Caco-2 (cell line): ENCODE data around the gene GON7. TPM values are rescaled to one million over a fixed set of nuclear protein-coding genes. Genes with fewer than 3 reads are reported as not detected.

Experiments used
- Bru-seq: library from RNA; stranded (reverse); fragments of 400-500 nt; gene quantifications from one replicate; lab custom pipeline; 2021; lab: Mats Ljungman, UMichigan
- BruChase-seq, 2 experiments: library from RNA; stranded (reverse); fragments of 400-500 nt; gene quantifications; one replicate each; lab custom pipeline; 2021; lab: Mats Ljungman, UMichigan
- BruUV-seq: library from RNA; stranded (reverse); fragments of 400-500 nt; replicated peaks from 2 replicates; lab custom pipeline; 2021; lab: Mats Ljungman, UMichigan
- CTCF ChIA-PET: fragments of 300-600 bp; sonication (Branson Sonifier 250); formaldehyde crosslinking; loops from one replicate; lab custom pipeline; 2022; ENCODE audit warnings: antibody characterized with exemption; lab: Charles Lee
- POLR2A ChIA-PET: fragments of 300-600 bp; sonication (Branson Sonifier 250); formaldehyde crosslinking; loops from one replicate; lab custom pipeline; 2022; ENCODE audit warnings: antibody characterized with exemption; lab: Charles Lee
- DNase-seq, 2 experiments: peaks; one replicate each; pipeline versions ENCODE4 v3.0.0 to v3.0.0-alpha.2; 2020 to 2022
- H3K27me3 ChIP-seq: replicated peaks from 2 replicates; pipeline ENCODE4 v1.6.0; 2011; ENCODE audit warnings: low read length; ENCODE audit not compliant: control insufficient read depth, insufficient read depth
- H3K36me3 ChIP-seq: 2 replicates; pipeline ENCODE4 v1.5.1; 2011; ENCODE audit warnings: low read length; ENCODE audit not compliant: control insufficient read depth, insufficient read depth
- H3K4me1 ChIP-seq: fragments of 250-450 bp; sonication (Bioruptor Pico); 2 replicates; pipeline ENCODE4 v1.5.1; 2020; ENCODE audit warnings: mild to moderate bottlenecking
- H3K4me3 ChIP-seq: 2 replicates; pipeline ENCODE4 v1.5.1; 2011; ENCODE audit warnings: low read depth, mild to moderate bottlenecking, control low read depth, low read length
- H3K9me3 ChIP-seq: fragments of 250-450 bp; sonication (Bioruptor Pico); 2 replicates; pipeline ENCODE4 v1.5.1; 2020; ENCODE audit warnings: mild to moderate bottlenecking, moderate library complexity
- H3K27ac Mint-ChIP-seq: one replicate; pipeline ENCODE4 v1.8.0; 2022; ENCODE audit warnings: mixed read lengths; ENCODE audit not compliant: unreplicated experiment
- H3K27me3 Mint-ChIP-seq: one replicate; pipeline ENCODE4 v1.8.0; 2022; ENCODE audit warnings: mixed read lengths; ENCODE audit not compliant: insufficient read depth, unreplicated experiment
- H3K36me3 Mint-ChIP-seq: one replicate; pipeline ENCODE4 v1.8.0; 2022; ENCODE audit warnings: mild to moderate bottlenecking, mixed read lengths; ENCODE audit not compliant: insufficient read depth, unreplicated experiment
- H3K4me1 Mint-ChIP-seq: one replicate; pipeline ENCODE4 v1.8.0; 2022; ENCODE audit warnings: low read depth, mixed read lengths; ENCODE audit not compliant: unreplicated experiment
- H3K4me3 Mint-ChIP-seq: one replicate; pipeline ENCODE4 v1.8.0; 2022; ENCODE audit warnings: mild to moderate bottlenecking, moderate library complexity, mixed read lengths; ENCODE audit not compliant: unreplicated experiment
- H3K9me3 Mint-ChIP-seq: one replicate; pipeline ENCODE4 v1.8.0; 2022; ENCODE audit warnings: mixed read lengths; ENCODE audit not compliant: unreplicated experiment
- intact Hi-C: fragments of 100-400 bp; cut with micrococcal nuclease; formaldehyde crosslinking; loops from one replicate; pipeline ENCODE4 v1.10.0; 2022; ENCODE audit not compliant: unreplicated experiment
- long read RNA-seq: library from polyadenylated mRNA; stranded (forward); transcript quantifications from one replicate; pipeline ENCODE4 v2.0.0, GENCODE V29; 2022
- total RNA-seq: library from RNA; stranded (reverse); gene quantifications from 2 replicates; pipeline ENCODE4 v1.2.3, GENCODE V29; 2022
- TF ChIP-seq, protein P1 (sequence below), 2 experiments: fragments of 200-600 bp in 1 of 2; IDR thresholded peaks; 1 replicate in 1 of 2; 2 replicates in 1 of 2; pipeline versions ENCODE4 v1.5.1 to v1.8.0; 2011 to 2022; ENCODE audit warnings: antibody characterized with exemption in 1 of 2, control low read depth in 1 of 2, inconsistent platforms in 1 of 2, low read depth in 1 of 2, low read length in 1 of 2, mild to moderate bottlenecking in 1 of 2, moderate library complexity in 1 of 2; ENCODE audit not compliant: insufficient read depth in 1 of 2, severe bottlenecking in 1 of 2, unreplicated experiment in 1 of 2

Gene GON7, protein sequence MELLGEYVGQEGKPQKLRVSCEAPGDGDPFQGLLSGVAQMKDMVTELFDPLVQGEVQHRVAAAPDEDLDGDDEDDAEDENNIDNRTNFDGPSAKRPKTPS
- total RNA-seq (7.7 and 10.8 TPM in 2 replicates), Bru-seq, nascent RNA (percentile 61 among the genes with signal in this experiment), BruChase-seq, experiment 1, labeled RNA remaining after a 2-hour chase (percentile 66 among the genes with signal in this experiment), BruChase-seq, experiment 2, labeled RNA remaining after a 6-hour chase (percentile 81 among the genes with signal in this experiment)
- long read RNA-seq, transcript GON7-201 (2 exons, 1,154 nt): major isoform, 28 of 29 reads
- long read RNA-seq, partial matches to known transcripts: 0 of 29 reads
- long read RNA-seq, other reads (novel, unspliced or antisense): 1 of 29 reads

DNA sequence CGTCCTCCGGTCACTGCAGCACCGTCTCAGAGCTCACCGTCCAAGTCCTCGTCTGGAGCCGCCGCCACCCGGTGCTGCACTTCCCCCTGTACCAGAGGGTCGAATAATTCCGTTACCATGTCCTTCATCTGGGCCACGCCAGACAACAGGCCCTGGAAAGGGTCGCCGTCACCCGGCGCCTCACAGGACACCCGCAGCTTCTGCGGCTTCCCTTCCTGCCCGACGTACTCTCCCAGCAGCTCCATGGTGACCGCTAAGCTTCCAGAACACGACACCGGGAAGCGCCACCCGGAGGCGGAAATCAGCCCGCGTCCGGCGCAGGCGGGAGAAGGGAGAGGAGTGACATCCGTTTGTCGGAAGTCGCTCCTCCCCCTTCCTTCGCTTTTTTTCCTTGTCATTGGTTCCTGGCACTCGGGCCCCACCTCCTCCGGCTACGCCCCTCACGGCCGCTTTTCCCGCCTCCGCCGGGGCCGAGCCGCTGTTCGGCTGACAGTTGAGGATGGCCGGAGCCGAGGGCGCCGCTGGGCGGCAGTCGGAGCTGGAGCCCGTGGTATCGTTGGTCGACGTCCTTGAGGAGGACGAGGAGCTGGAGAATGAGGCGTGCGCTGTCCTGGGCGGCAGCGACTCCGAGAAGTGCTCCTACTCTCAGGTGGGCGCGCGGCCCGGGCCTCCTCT is at the start of gene GON7, which contains the start of gene UBR7:
TSS of gene GON7 (minus strand) at position 273 of the 675 bp plus-strand sequence. CDS start at position 245, 28 bp downstream.
TSS of gene UBR7 (plus strand) at position 464 of the 675 bp plus-strand sequence. CDS start at position 500, 36 bp downstream.
- H3K36me3 Mint-ChIP-seq: peaks cover 12% of the 10 kb centered on the region
- peak within 1 kb of the TSS; percentile 72 for H3K4me3 Mint-ChIP-seq
- H3K27me3 Mint-ChIP-seq: no peaks in the 10 kb centered on the region
- no peaks in the 10 kb centered on the region for H3K27me3 ChIP-seq
- no peaks in the 10 kb centered on the region for H3K36me3 ChIP-seq
- H3K4me1 ChIP-seq: no peaks in the 10 kb centered on the region; the same call in 1 of the 2 replicates
- CTCF ChIA-PET: interaction anchor here (0.6 to 2.2 kb wide), 11 partner anchors 12 to 412 kb away, joined by 3 to 33 read pairs (median 5); partner anchors contain the start of genes LYSET and MOAP1
- BruUV-seq: no TSS peak
- intact Hi-C loops: loop anchor here (1.0 to 5.0 kb wide), 4 partner anchors 91 to 412 kb away; partner anchors contain the start of gene BTBD7
- POLR2A ChIA-PET: interaction anchor here (0.6 to 2.0 kb wide), 3 partner anchors 22 to 92 kb away, joined by 3 to 24 read pairs (median 4); partner anchors contain the start of genes LYSET and MOAP1
- peak within 1 kb of the TSS; percentile 97 for H3K27ac Mint-ChIP-seq
- H3K9me3 ChIP-seq: no peaks in the 10 kb centered on the region
- H3K4me3 ChIP-seq: peak within 1 kb of the TSS; percentile 98
- H3K4me1 Mint-ChIP-seq: no peaks in the 10 kb centered on the region
- TF ChIP-seq, protein P1, sequence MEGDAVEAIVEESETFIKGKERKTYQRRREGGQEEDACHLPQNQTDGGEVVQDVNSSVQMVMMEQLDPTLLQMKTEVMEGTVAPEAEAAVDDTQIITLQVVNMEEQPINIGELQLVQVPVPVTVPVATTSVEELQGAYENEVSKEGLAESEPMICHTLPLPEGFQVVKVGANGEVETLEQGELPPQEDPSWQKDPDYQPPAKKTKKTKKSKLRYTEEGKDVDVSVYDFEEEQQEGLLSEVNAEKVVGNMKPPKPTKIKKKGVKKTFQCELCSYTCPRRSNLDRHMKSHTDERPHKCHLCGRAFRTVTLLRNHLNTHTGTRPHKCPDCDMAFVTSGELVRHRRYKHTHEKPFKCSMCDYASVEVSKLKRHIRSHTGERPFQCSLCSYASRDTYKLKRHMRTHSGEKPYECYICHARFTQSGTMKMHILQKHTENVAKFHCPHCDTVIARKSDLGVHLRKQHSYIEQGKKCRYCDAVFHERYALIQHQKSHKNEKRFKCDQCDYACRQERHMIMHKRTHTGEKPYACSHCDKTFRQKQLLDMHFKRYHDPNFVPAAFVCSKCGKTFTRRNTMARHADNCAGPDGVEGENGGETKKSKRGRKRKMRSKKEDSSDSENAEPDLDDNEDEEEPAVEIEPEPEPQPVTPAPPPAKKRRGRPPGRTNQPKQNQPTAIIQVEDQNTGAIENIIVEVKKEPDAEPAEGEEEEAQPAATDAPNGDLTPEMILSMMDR (IDR thresholded peaks at IDR 0.05; ENCODE audit: insufficient read depth in 1 of 2, low read depth in 1 of 2, low read length in 1 of 2, severe bottlenecking in 1 of 2, unreplicated experiment in 1 of 2): peak; percentile 32 to 39
- DNase-seq: peak; percentile 96 to 97
- no peaks in the 10 kb centered on the region for H3K9me3 Mint-ChIP-seq

DNA sequence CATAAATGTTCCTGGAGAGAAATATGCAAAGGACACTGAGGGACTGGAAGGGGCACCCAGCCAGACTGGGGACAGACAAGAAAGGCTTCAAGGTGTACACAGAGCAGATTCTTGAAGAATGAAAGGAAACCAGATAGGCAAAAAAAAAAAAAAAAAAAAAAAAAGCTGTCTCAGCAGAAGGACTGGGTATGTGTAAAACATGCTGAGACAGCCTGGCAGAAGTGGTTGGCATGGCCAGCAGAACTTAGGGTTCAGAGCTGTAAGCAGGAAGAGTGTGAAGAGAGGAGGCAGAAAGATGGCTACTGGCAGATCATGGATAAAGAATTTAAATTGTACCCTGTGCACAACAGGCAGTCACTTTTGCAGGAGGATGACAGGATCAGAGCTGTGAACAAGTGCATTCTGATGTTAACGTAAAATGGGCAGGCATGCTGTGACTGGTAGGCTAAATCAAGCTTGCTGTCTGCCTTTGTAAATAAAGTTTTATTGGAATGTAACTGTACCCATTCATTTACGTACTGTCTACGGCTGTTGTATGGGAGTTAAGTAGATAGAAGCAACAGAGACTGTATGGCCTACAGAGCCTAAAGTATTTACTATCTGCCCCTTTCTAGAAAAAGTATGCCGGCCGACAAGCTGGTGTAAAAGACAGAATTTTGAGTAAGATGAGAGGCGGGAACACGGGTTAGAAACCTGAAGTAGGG is 42.4 kb upstream of the GON7 start:
- CTCF ChIA-PET: no interaction called here
- H3K27me3 Mint-ChIP-seq: no peaks in the 10 kb centered on the region
- DNase-seq: no peak
- Histone ChIP-seq H3K9me3 (no peaks in the 10 kb centered on the region), H3K36me3 (no peaks in the 10 kb centered on the region), H3K27me3 (no peaks in the 10 kb centered on the region), H3K4me3 (no peak overlapping the region), H3K4me1 (no peaks in the 10 kb centered on the region)
- POLR2A ChIA-PET: interaction anchor here (0.5 to 0.6 kb wide), 2 partner anchors 14 to 229 kb away, joined by 3 to 6 read pairs; no protein-coding TSS in a partner anchor
- no peak overlapping the region for H3K27ac Mint-ChIP-seq
- TF ChIP-seq, protein P1 (IDR thresholded peaks at IDR 0.05; ENCODE audit: insufficient read depth in 1 of 2, low read depth in 1 of 2, low read length in 1 of 2, severe bottlenecking in 1 of 2, unreplicated experiment in 1 of 2): no peak
- H3K9me3 Mint-ChIP-seq: no peaks in the 10 kb centered on the region
- H3K4me1 Mint-ChIP-seq: peaks cover 7% of the 10 kb centered on the region
- BruUV-seq: no TSS peak
- peaks cover 19% of the 10 kb centered on the region for H3K36me3 Mint-ChIP-seq
- no peak overlapping the region for H3K4me3 Mint-ChIP-seq
- intact Hi-C loops: no loop called here
